HepG2 (cell line): ENCODE results near the gene ADGRD1. TPM values are rescaled to one million over a fixed set of nuclear protein-coding genes. Genes with fewer than 3 reads are reported as not detected.

Experiments
- ERF ChIP-seq: IDR thresholded peaks from 2 replicates; pipeline ENCODE4 v1.6.1; 2018; ENCODE audit warnings: missing biosample characterization, missing genetic modification reagents
- GABPB1 ChIP-seq: IDR thresholded peaks from 2 replicates; pipeline ENCODE4 v1.6.1; 2016; ENCODE audit warnings: mild to moderate bottlenecking, missing genetic modification reagents, moderate library complexity, missing compliant biosample characterization
- HDAC2 ChIP-seq: sonication (generic); formaldehyde crosslinking; IDR thresholded peaks from 2 replicates; pipeline ENCODE4 v1.4.0; 2020; ENCODE audit warnings: missing genetic modification reagents
- HMGXB3 ChIP-seq: sonication (generic); formaldehyde crosslinking; IDR thresholded peaks from 2 replicates; pipeline ENCODE4 v1.4.0; 2020; ENCODE audit warnings: missing genetic modification reagents, borderline replicate concordance
- KAT7 ChIP-seq: IDR thresholded peaks from 2 replicates; pipeline ENCODE4 v1.6.1; 2018; ENCODE audit warnings: borderline replicate concordance, missing compliant biosample characterization
- MIXL1 ChIP-seq: IDR thresholded peaks from 2 replicates; pipeline ENCODE4 v1.6.1; 2016
- RBM39 ChIP-seq: fragments of 200-400 bp; formaldehyde crosslinking; IDR thresholded peaks from one replicate; pipeline ENCODE4 v1.6.1; 2018; ENCODE audit warnings: antibody characterized with exemption, mild to moderate bottlenecking, low read depth, low read length; ENCODE audit not compliant: poor library complexity, severe bottlenecking
- TBX2 ChIP-seq: sonication (generic); formaldehyde crosslinking; IDR thresholded peaks from 2 replicates; pipeline ENCODE4 v1.5.0; 2020; ENCODE audit warnings: missing genetic modification reagents, mild to moderate bottlenecking, borderline replicate concordance
- ZFP36L1 ChIP-seq: sonication (generic); formaldehyde crosslinking; IDR thresholded peaks from 2 replicates; pipeline ENCODE4 v1.8.0; 2022; ENCODE audit warnings: mild to moderate bottlenecking, missing genetic modification reagents, moderate library complexity
- ZFP91 ChIP-seq: sonication (generic); formaldehyde crosslinking; IDR thresholded peaks from 2 replicates; pipeline ENCODE4 v1.9.0; 2022; ENCODE audit warnings: missing genetic modification reagents, mild to moderate bottlenecking, borderline replicate concordance
- ZNF281 ChIP-seq: sonication (generic); formaldehyde crosslinking; IDR thresholded peaks from 2 replicates; pipeline ENCODE4 v1.4.0; 2020; ENCODE audit warnings: missing genetic modification reagents, borderline replicate concordance
- ZNF354B ChIP-seq: sonication (generic); formaldehyde crosslinking; IDR thresholded peaks from 2 replicates; pipeline ENCODE4 v1.8.0; 2022; ENCODE audit warnings: mild to moderate bottlenecking, missing genetic modification reagents
- ZNF660 ChIP-seq: sonication (generic); formaldehyde crosslinking; IDR thresholded peaks from 2 replicates; pipeline ENCODE4 v1.5.1; 2020; ENCODE audit warnings: mild to moderate bottlenecking, low read depth, missing genetic modification reagents, borderline replicate concordance
- ZNF687 ChIP-seq: sonication (generic); formaldehyde crosslinking; IDR thresholded peaks from 2 replicates; pipeline ENCODE4 v1.5.1; 2020; ENCODE audit warnings: mild to moderate bottlenecking, missing genetic modification reagents, moderate library complexity
- ZNF703 ChIP-seq: sonication (generic); formaldehyde crosslinking; IDR thresholded peaks from 2 replicates; pipeline ENCODE4 v1.5.1; 2020; ENCODE audit warnings: missing genetic modification reagents, mild to moderate bottlenecking, moderate library complexity, borderline replicate concordance
- polyA plus RNA-seq, 8 experiments: library from polyadenylated mRNA; depleted of rRNA in 3 of 8; stranded (reverse) in 7 of 8; unstranded in 1 of 8; fragments of >200 nt; fragmentation: Illumina TruSeq in 4 of 8; extraction: Trizol in 4 of 8; gene quantifications; 2 replicates each; pipeline versions ENCODE4 v1.2.1 to v1.2.3, GENCODE V29; 2011 to 2016; ENCODE audit warnings: low read depth in 4 of 8, missing spikeins in 1 of 8, mixed read lengths in 1 of 8; ENCODE audit not compliant: insufficient read depth in 1 of 8
- total RNA-seq, 5 experiments: library from RNA; depleted of rRNA; stranded (reverse); fragments of >200 nt; fragmentation: Illumina TruSeq; extraction: Trizol; gene quantifications; 2 replicates each; pipeline ENCODE4 v1.2.3, GENCODE V29; 2016; ENCODE audit warnings: low read depth in 1 of 5

ADGRD1 gene
- total and polyA plus RNA-seq, 2 of the 13 experiments (the other 11 are each of a cell fraction or from before 2014, with no cell fraction given): 0.46 to 12.4 TPM

GRCh38 chr12:130916241-130916911, 37.3 kb upstream of the ADGRD1 start (continued):
- TF ChIP-seq ZNF687 (peak; percentile 45), ZNF660 (CRISPR knock-in tag) (no peak), KAT7 (CRISPR knock-in tag) (no peak), ZFP91 (CRISPR knock-in tag) (peak; percentile 40; the same call in 1 of the 2 replicates), GABPB1 (CRISPR knock-in tag) (0 out of 2 replicates have a peak, but pooled peaks have one; percentile 18), ZFP36L1 (CRISPR knock-in tag) (no peak), TBX2 (CRISPR knock-in tag) (peak; percentile 48; the same call in 1 of the 2 replicates), HMGXB3 (CRISPR knock-in tag) (0 out of 2 replicates have a peak, but pooled peaks have one; percentile 54), MIXL1 (CRISPR knock-in tag) (peak; percentile 86; the same call in 1 of the 2 replicates), RBM39 (no peak), ZNF281 (CRISPR knock-in tag) (no peak), ZNF703 (CRISPR knock-in tag) (no peak), ZNF354B (CRISPR knock-in tag) (no peak), HDAC2 (no peak), ERF (CRISPR knock-in tag) (peak; percentile 56; the same call in 1 of the 2 replicates)
